Colon (tissue), 2 donors: ENCODE data around the gene HACD4.
"Not testable (repeated sequence)": the region's sequence is repeated elsewhere in the genome, so short reads cannot be mapped to it uniquely, and the experiment has no call there.

Experiments used
- FAIRE-seq: peaks from 2 replicates; lab custom pipeline; 2012; peaks lifted over from hg19 to GRCh38; lab: Jason Lieb, UNC
- donor health status: control.
- donor health status: control.

The HACD4 gene

DNA sequence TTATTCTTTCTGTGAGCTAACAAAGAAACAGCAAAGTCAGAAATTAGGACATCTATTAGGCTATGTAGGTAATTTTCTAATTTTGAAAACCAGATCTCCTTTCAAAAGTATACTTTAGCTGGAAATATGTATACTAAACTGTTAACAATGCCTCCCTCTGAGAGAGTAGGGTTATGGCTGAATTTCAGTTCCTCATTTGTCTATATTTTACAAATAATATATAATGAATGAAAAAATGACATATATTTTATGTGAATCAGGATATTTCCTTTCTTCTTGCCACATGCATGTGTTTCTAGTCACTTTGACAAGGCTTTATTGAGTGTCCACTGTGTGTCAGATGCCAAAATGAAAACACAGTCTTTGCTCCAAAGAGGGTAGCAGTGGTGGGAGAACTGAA is 15.4 kb downstream of the HACD4 start:
- no peak for FAIRE-seq

DNA sequence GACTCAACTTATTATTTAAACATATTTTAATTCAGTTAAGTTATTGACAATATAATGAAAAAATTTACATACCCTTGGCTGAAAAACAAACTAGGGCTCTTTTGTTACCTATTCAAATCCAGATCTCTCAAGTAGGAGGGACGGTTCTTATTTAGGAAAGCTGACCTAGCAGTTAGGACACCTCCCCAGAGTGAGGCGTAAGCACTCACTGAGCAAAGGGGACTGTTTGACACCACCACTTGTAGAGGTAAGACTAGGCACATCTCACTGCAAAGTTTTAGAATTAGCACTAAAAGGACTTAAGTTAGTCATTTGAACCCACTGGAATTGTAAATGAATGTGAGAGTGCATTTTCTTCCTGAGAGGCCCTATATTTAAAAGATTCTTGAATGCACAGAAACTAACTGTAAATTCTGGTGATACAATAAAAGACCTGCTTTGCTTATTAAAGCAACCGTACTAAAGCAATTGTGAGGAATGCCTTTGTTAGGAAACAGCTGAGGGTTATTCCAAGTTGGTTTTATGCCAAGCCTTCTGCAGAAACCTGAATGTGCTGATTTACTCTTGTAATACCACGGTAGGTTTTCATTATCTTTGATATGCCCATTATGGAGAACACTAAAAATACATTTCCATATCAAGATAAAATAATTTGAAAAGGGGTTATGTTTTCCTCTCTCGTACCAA is 16.2 kb downstream of the HACD4 start:
- FAIRE-seq, result no peak

DNA sequence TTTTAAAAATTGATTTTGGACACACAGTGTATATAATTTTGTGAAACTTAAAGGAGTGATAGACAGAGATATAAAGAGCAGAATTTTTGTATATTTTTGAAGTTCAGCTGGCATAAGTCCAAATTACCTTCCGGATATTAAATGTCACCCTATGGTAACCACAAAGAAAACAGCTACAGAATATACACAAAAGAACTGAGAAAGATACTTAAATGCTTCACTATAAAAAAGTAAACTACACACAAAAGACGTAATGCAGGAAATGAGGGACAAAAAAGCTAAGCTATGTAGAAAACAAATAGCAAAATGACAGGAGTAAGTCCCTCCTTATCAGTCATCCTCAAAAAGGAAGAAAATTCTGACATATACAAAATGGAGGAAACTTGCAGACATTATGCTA is 29.4 kb downstream of the HACD4 start:
- no peak for FAIRE-seq

GRCh38 chr9:21001581-21001980 is 29.9 kb downstream of the HACD4 start:
- FAIRE-seq, result no peak

- no peak for FAIRE-seq
These were observed 33.9 kb downstream of the HACD4 start for GRCh38 chr9:20997503-20998076.

DNA sequence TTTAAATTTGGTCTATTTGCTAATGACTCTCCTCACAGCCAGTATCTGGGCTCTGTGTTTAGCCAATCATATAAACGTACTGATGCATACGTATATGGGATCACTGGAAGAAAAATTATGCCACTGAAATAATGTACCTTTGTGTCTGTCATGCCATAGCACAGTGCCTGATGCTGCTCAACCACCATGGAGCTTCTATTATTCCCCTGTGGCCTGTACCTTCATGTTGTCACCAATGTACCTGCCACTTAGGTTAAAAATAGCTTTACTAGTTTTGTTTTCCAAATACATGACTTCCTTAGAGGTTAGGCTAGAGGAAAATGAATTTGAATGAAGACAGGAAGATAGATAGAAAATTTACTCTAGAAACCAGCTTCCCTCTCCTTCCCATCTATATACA is 34.6 kb downstream of the HACD4 start:
- no peak for FAIRE-seq

- FAIRE-seq, result no peak
These were observed 35.8 kb downstream of the HACD4 start for GRCh38 chr9:20995616-20996015.

DNA sequence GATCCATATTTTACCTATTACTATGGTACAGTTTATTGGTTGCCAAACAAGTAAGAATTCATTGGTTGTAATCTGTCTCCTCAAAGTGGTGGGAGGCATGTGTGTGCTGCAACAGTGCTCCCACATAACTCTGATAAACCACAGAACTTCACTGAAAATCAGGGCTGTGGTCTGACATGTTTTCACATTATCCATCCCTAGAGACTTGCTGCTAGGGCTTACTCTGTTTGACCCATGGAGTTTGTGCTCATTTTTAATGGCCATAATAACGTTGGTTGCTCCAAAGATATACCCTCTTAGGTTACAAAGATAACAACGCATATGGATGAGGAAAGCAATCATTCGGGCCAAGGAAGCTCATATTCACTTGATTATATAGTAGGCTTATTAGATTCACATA is 37.0 kb downstream of the HACD4 start:
- no peak for FAIRE-seq

DNA sequence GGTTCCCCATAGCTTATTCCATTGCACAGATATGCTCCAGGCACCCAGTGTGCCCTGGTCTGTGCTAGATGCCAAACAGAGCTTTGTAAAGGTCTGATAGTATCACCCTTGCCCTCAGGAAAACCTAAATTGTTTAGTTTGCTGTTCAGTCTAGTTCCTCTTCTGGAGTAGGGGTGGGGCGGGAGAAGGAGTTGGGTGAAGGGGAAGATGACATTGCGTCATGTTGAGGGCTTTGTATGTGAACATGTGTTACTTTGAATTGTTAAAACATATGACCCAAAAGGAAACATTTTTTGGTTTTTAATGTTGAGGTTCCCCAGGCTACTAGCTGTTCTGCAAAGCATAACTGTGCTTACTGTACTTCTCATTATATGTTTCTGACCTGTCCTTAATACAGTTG is 40.6 kb downstream of the HACD4 start:
- no peak for FAIRE-seq

- FAIRE-seq, result no peak
These were observed 41.5 kb downstream of the HACD4 start for GRCh38 chr9:20989923-20990341.

DNA sequence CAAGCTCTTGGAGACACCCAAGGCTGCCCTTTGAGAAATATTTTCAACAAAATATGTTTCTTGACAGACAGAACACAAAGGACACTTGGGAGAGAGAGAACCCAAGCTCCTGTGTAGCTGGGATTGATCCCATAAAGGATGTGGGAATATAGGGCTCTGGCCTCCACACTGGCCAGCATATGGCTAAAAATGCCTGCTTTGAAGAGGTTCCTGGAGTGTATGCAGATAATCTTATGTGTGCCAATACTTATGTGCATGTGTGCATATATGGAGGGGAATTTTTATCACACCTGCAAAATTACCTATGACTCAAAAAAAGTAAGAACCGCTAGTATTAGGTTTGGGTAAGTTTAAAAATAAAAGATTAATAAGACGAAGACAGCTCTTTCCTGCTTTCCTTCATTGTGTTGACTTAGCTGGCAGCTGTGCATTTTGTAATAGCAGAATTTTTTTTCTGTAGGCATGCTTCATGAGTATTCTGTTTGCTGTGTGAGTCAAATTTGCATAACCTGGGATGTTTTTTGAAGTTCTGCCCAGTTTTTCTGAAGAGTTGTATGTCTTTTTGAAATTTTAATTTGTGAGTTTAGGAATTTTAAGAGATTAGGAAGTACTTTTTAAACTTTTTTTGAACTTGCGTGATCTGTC is 42.6 kb downstream of the HACD4 start:
- no peak for FAIRE-seq

- FAIRE-seq, result no peak
These were observed 43.4 kb downstream of the HACD4 start for GRCh38 chr9:20988061-20988460.

GRCh38 chr9:20987521-20987920 is 43.9 kb downstream of the HACD4 start:
- FAIRE-seq, result no peak

- FAIRE-seq, result no peak
These were observed 45.4 kb downstream of the HACD4 start for GRCh38 chr9:20985851-20986600.

GRCh38 chr9:20984506-20984905 is 46.9 kb downstream of the HACD4 start:
- FAIRE-seq, result no peak

GRCh38 chr9:20981486-20981885 is 50.0 kb downstream of the HACD4 start:
- FAIRE-seq, result no peak

DNA sequence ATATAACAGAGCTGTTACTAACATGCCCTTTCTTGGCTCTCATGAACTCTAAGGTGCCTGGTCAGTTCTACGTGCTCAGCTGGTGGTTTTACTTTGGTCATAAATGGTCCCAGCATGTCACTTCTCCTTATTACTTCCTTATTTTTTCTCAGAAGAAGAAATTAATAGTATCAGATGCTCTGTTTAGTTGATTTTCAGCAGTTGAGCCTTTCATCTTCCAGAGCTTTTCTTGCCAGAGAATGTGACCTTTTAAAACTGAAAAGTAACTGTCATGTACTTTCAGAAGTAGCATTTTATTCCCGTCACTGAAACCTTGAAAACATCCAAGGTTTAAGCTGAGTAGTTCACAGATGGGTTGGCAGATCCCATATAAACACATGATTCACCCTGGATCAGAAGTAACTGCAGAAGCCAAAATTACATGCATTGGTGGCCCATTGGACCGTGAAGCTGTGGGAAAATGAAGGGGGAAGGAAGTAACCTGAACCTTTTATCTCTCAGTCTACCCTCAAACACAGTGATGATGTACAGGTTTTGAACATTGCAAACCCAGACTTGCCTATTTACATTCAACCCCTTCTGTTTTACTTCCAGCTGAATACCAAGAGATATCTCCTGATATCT is 50.5 kb downstream of the HACD4 start:
- no peak for FAIRE-seq

- no peak for FAIRE-seq
These were observed 53.2 kb downstream of the HACD4 start for GRCh38 chr9:20978249-20978648.

- FAIRE-seq, result not testable (repeated sequence)
These were observed 57.1 kb downstream of the HACD4 start for GRCh38 chr9:20974191-20974938.

- FAIRE-seq, result not testable (repeated sequence)
These were observed 58.0 kb downstream of the HACD4 start for GRCh38 chr9:20973246-20973947.

GRCh38 chr9:20972684-20973083 is 58.8 kb downstream of the HACD4 start:
- FAIRE-seq, result no peak
